Left lung (tissue), 10 donors: Measurements from ENCODE around the gene CCDC9B. TPM values are rescaled to one million over a fixed set of nuclear protein-coding genes. Genes with fewer than 3 reads are reported as not detected.

Experiments used
- ATAC-seq: fragments of 200-7000 bp; cut with Tn5 transposase; one replicate; pipeline ENCODE4 v1.9.1; 2020; ENCODE audit warnings: moderate library complexity
- DNase-seq, 4 donors: peaks; one replicate each; pipeline ENCODE4 v3.0.0-alpha.2; 2013 to 2020
- H3K27ac ChIP-seq, 2 donors: fragments of 200-600 bp; sonication (generic) in 1 of 2; one replicate each; pipeline versions ENCODE4 v1.5.0 to v1.8.0; 2020 to 2021
- H3K27me3 ChIP-seq, 2 donors: fragments of 200-600 bp; sonication (generic) in 1 of 2; one replicate each; pipeline versions ENCODE4 v1.5.0 to v1.8.0; 2020 to 2021
- H3K36me3 ChIP-seq, 2 donors: fragments of 200-600 bp; sonication (generic) in 1 of 2; one replicate each; pipeline versions ENCODE4 v1.5.0 to v1.8.0; 2020 to 2021
- H3K4me1 ChIP-seq, 2 donors: fragments of 200-600 bp; one replicate each; pipeline ENCODE4 v1.8.0; 2021
- H3K4me3 ChIP-seq, 2 donors: fragments of 200-600 bp; sonication (generic) in 1 of 2; one replicate each; pipeline versions ENCODE4 v1.5.0 to v1.8.0; 2020 to 2021; ENCODE audit warnings: mild to moderate bottlenecking in 1 of 2
- H3K9me3 ChIP-seq, 2 donors: fragments of 200-600 bp; sonication (generic) in 1 of 2; one replicate each; pipeline versions ENCODE4 v1.5.0 to v1.8.0; 2020 to 2021
- intact Hi-C, 2 donors: fragments of 100-400 bp; cut with DNase I; formaldehyde crosslinking; loops; one replicate each; pipeline versions ENCODE4 v1.11.2 to v1.14.2; 2022
- polyA plus RNA-seq, 6 donors: library from polyadenylated mRNA; unstranded; fragments of 120-200 nt; gene quantifications; one replicate each; pipeline ENCODE4 v1.2.1, GENCODE V29; 2013; ENCODE audit not compliant: insufficient read length in 6 of 6
- total RNA-seq, 2 donors: library from RNA; stranded (reverse); fragmentation: NEBNext Ultra II Directional; extraction: Animal tissue kit (Norgen Biotek cat#: 25700); gene quantifications; one replicate each; pipeline ENCODE4 v1.2.1, GENCODE V29; 2021
- TF ChIP-seq, protein P1 (sequence below), 2 donors: fragments of 200-600 bp; sonication (generic) in 1 of 2; IDR thresholded peaks; one replicate each; pipeline versions ENCODE4 v1.5.0 to v1.8.0; 2021; ENCODE audit warnings: antibody characterized with exemption in 2 of 2
- donor health status: DM: no; HTN: yes; CAD: no.
- donor health status: DM: no; HTN: no; CAD: no.

CCDC9B gene
- total and polyA plus RNA-seq, 8 donors: 4.5 to 65.4 (median 9.1) TPM

DNA sequence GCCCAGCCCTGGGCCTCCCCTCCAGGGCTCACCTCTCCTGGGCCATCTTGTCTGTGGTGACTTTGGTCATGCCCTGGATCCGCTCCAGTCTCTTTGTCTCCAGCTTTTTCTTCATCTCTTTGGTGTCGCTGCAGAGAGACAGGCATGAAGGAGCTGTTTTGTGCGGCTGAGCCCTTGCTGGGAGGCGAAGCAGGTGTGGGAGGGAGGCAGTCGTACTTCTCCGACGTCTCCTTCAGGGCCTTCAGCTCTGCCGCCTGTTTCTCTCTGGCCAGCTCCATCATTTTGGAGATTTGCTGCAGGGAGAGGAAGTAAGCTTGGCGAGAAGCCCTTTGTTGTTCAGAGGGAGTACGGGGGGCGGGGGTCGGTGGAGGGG is 50.2 kb downstream of the CCDC9B start:
- no peak for ATAC-seq
- intact Hi-C loops: no loop called here
- Histone ChIP-seq H3K9me3 (no peaks in the 10 kb centered on the region), H3K4me3 (no peak overlapping the region), H3K27me3 (peaks cover 0 to 27% of the 10 kb centered on the region in 2 donors), H3K36me3 (peaks cover 0 to 89% of the 10 kb centered on the region in 2 donors), H3K27ac (no peak overlapping the region), H3K4me1 (peaks cover 0 to 18% of the 10 kb centered on the region in 2 donors)
- peak in 1 of 4 donors; percentile 27 for DNase-seq
- TF ChIP-seq, protein P1, sequence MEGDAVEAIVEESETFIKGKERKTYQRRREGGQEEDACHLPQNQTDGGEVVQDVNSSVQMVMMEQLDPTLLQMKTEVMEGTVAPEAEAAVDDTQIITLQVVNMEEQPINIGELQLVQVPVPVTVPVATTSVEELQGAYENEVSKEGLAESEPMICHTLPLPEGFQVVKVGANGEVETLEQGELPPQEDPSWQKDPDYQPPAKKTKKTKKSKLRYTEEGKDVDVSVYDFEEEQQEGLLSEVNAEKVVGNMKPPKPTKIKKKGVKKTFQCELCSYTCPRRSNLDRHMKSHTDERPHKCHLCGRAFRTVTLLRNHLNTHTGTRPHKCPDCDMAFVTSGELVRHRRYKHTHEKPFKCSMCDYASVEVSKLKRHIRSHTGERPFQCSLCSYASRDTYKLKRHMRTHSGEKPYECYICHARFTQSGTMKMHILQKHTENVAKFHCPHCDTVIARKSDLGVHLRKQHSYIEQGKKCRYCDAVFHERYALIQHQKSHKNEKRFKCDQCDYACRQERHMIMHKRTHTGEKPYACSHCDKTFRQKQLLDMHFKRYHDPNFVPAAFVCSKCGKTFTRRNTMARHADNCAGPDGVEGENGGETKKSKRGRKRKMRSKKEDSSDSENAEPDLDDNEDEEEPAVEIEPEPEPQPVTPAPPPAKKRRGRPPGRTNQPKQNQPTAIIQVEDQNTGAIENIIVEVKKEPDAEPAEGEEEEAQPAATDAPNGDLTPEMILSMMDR (IDR thresholded peaks at IDR 0.05): no peak

DNA sequence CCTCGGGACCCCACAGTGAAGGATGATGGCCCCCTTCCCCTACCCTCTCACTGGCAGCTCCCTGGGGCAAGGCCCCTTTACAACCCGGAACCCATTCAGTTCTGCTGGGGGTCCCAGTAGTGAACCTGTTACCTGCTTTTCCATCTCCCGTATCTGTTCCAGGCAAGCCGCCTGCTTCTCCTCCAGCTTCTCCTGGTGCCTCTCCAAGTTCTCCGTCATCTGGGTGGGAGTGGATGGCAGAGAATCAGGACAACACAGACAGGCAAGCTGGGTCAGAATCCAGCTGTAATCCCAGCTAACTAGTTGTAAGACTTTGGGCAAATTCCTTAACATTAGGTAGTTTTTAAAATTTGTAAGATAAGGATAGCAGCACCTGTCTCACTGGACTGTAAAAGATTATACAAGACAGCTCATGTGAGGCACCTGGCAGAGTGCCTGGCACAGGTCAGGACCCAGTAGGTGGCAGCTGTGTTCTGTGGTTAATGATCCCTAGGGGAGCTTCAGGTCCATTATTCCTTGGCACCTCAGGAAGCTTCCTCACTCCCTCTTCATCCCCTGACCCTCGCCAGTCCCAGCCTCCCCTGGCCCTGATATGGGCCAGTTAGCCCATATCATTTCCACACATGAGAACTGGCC is 51.5 kb downstream of the CCDC9B start:
- TF ChIP-seq, protein P1 (IDR thresholded peaks at IDR 0.05): no peak
- intact Hi-C loops: loop anchor here in 1 of 2 donors (10.0 kb wide), 1 partner anchor 136 kb away; no protein-coding TSS in a partner anchor
- ATAC-seq (no peak), DNase-seq (peak in 1 of 4 donors; percentile 27)
- H3K27me3 ChIP-seq: peaks cover 0 to 34% of the 10 kb centered on the region in 2 donors
- no peaks in the 10 kb centered on the region for H3K9me3 ChIP-seq
- no peak overlapping the region for H3K4me3 ChIP-seq
- H3K4me1 ChIP-seq: peaks cover 0 to 25% of the 10 kb centered on the region in 2 donors
- no peak overlapping the region for H3K27ac ChIP-seq
- peaks cover 0 to 76% of the 10 kb centered on the region in 2 donors for H3K36me3 ChIP-seq

DNA sequence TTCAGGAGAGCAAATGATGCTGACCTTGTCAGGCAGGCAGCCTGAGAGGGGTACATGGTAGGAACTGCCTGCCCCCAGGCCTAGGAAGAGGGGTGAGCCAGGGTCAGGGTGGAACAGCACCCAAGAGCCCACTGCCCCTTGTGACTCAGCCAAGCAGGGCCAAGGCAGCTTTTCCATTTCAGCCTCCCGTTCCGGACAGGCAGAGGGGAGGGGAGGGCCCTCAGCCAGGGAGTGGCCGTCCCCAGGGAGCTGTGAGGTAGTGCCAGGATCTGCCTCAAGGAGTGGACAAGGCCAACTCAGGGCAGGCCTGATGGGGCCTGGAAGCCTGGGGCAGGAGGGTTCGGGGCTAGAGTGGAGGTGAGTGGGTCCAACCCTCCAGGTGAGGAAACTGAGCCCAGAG is 52.8 kb downstream of the CCDC9B start:
- H3K27me3 ChIP-seq: peaks cover 12 to 46% of the 10 kb centered on the region in 2 donors
- DNase-seq (peak in 1 of 4 donors; percentile 41), ATAC-seq (no peak)
- H3K4me1 ChIP-seq: peaks cover 5 to 34% of the 10 kb centered on the region in 2 donors
- H3K27ac ChIP-seq: no peak overlapping the region
- no peaks in the 10 kb centered on the region for H3K9me3 ChIP-seq
- TF ChIP-seq, protein P1 (IDR thresholded peaks at IDR 0.05): no peak
- intact Hi-C loops: loop anchor here in 1 of 2 donors (10.0 kb wide), 1 partner anchor 137 kb away; no protein-coding TSS in a partner anchor
- peaks cover 0 to 64% of the 10 kb centered on the region in 2 donors for H3K36me3 ChIP-seq
- no peak overlapping the region for H3K4me3 ChIP-seq

DNA sequence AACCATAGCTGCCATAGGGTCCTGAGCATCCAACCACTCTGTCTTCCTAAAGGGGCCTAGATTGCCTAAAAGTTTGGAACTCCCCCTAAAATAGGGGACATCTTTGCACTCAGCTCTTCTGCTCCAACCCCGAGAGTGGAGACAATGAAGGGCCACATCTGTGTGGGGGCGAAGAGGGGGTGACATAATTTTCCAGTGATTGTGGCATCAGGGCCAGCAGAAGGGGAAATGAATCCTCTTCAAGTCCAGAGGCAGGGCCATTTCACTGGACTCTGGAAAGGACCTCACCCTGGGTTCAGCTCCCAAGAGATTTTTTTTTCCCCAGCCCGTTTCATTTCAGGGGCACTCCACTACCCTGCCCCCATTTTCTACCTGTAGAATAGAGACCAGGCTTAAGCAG is 53.2 kb downstream of the CCDC9B start:
- no peaks in the 10 kb centered on the region for H3K9me3 ChIP-seq
- no peak overlapping the region for H3K4me3 ChIP-seq
- ATAC-seq (no peak), DNase-seq (no peak)
- peaks cover 17 to 51% of the 10 kb centered on the region in 2 donors for H3K27me3 ChIP-seq
- H3K27ac ChIP-seq: no peak overlapping the region
- H3K4me1 ChIP-seq: peaks cover 10 to 39% of the 10 kb centered on the region in 2 donors
- intact Hi-C loops: loop anchor here in 1 of 2 donors (10.0 kb wide), 1 partner anchor 137 kb away; no protein-coding TSS in a partner anchor
- TF ChIP-seq, protein P1 (IDR thresholded peaks at IDR 0.05): no peak
- H3K36me3 ChIP-seq: peaks cover 0 to 59% of the 10 kb centered on the region in 2 donors

DNA sequence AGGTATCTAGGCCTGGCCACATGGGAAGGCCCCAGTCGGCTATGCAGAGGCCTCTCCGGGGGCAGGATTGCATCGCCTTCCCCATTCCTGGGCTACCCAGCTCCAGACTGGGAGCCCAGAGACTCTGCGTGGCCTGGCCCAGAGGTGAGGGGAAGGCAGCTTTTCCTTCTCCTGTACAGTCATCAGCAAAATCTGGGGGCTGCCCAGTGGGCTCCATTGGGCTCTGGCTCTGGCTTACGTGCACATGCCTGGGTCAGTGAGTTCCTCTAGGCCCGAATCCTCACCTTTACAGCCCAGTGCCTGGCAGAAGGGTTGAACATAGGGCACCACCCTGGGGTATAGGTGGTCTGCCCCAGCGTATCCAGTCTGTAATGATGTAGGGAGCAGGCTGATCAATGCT is 53.9 kb downstream of the CCDC9B start:
- H3K27me3 ChIP-seq: peaks cover 24 to 52% of the 10 kb centered on the region in 2 donors
- intact Hi-C loops: loop anchor here in 1 of 2 donors (10.0 kb wide), 1 partner anchor 138 kb away; no protein-coding TSS in a partner anchor
- H3K36me3 ChIP-seq: peaks cover 0 to 52% of the 10 kb centered on the region in 2 donors
- H3K9me3 ChIP-seq: no peaks in the 10 kb centered on the region
- no peak overlapping the region for H3K27ac ChIP-seq
- DNase-seq (peak in 1 of 4 donors; percentile 52), ATAC-seq (no peak)
- TF ChIP-seq, protein P1 (IDR thresholded peaks at IDR 0.05): no peak
- no peak overlapping the region for H3K4me3 ChIP-seq
- peaks cover 15 to 46% of the 10 kb centered on the region in 2 donors for H3K4me1 ChIP-seq
